ENCODE results near the gene TMEM63C.

Gene TMEM63C

GRCh38 chr14:77275601-77276017, 94.0 kb downstream of the TMEM63C start:
- H3K36me3 ChIP-seq (replicated peaks; ENCODE audit: low read depth, low read length), result no peaks in the 10 kb centered on the region
- H3K27ac ChIP-seq (ENCODE audit: low read length), result no peak overlapping the region
- H4K20me1 ChIP-seq (ENCODE audit: insufficient read depth, low read length), result no peaks in the 10 kb centered on the region
- H3K9ac ChIP-seq (ENCODE audit: low read length), result no peak overlapping the region
- no peak overlapping the region for H3K4me2 ChIP-seq (ENCODE audit: low read length)
- H3K79me2 ChIP-seq (ENCODE audit: low read length), result no peaks in the 10 kb centered on the region
- H3K4me1 ChIP-seq (ENCODE audit: low read length), result no peaks in the 10 kb centered on the region
- no peaks in the 10 kb centered on the region for H3K27me3 ChIP-seq (ENCODE audit: low read depth, low read length)
- H3K9me3 ChIP-seq (ENCODE audit: insufficient read depth, low read length), result no peaks in the 10 kb centered on the region
- H2AFZ ChIP-seq (ENCODE audit: low read depth, low read length), result no peak overlapping the region
- no peak overlapping the region for H3K4me3 ChIP-seq (ENCODE audit: low read length)
- TF ChIP-seq EZH2phosphoT487 (IDR thresholded peaks at IDR 0.05; ENCODE audit: low read depth), result no peak
- no peak for TF ChIP-seq CTCF (IDR thresholded peaks at IDR 0.05; ENCODE audit: low read depth, low read length)

- Histone ChIP-seq H3K36me3 (replicated peaks; ENCODE audit: low read depth, low read length) (no peaks in the 10 kb centered on the region), H3K9me3 (ENCODE audit: insufficient read depth, low read length) (no peaks in the 10 kb centered on the region), H3K4me2 (ENCODE audit: low read length) (no peak overlapping the region), H3K79me2 (ENCODE audit: low read length) (no peaks in the 10 kb centered on the region), H3K27ac (ENCODE audit: low read length) (no peak overlapping the region), H3K4me1 (ENCODE audit: low read length) (no peaks in the 10 kb centered on the region), H3K4me3 (ENCODE audit: low read length) (no peak overlapping the region), H3K9ac (ENCODE audit: low read length) (no peak overlapping the region), H3K27me3 (ENCODE audit: low read depth, low read length) (no peaks in the 10 kb centered on the region), H2AFZ (ENCODE audit: low read depth, low read length) (no peak overlapping the region), H4K20me1 (ENCODE audit: insufficient read depth, low read length) (no peaks in the 10 kb centered on the region)
- TF ChIP-seq CTCF (IDR thresholded peaks at IDR 0.05; ENCODE audit: low read depth, low read length), result no peak
- TF ChIP-seq EZH2phosphoT487 (IDR thresholded peaks at IDR 0.05; ENCODE audit: low read depth), result no peak
Measured at GRCh38 chr14:77276295-77276935, 94.8 kb downstream of the TMEM63C start.

GRCh38 chr14:77276959-77277358, 95.4 kb downstream of the TMEM63C start:
- no peaks in the 10 kb centered on the region for H3K27me3 ChIP-seq (ENCODE audit: low read depth, low read length)
- no peak overlapping the region for H2AFZ ChIP-seq (ENCODE audit: low read depth, low read length)
- no peak for TF ChIP-seq EZH2phosphoT487 (IDR thresholded peaks at IDR 0.05; ENCODE audit: low read depth)
- TF ChIP-seq CTCF (IDR thresholded peaks at IDR 0.05; ENCODE audit: low read depth, low read length), result no peak
- no peaks in the 10 kb centered on the region for H3K9me3 ChIP-seq (ENCODE audit: insufficient read depth, low read length)
- H3K36me3 ChIP-seq (replicated peaks; ENCODE audit: low read depth, low read length), result no peaks in the 10 kb centered on the region
- H3K4me1 ChIP-seq (ENCODE audit: low read length), result no peaks in the 10 kb centered on the region
- no peak overlapping the region for H3K4me2 ChIP-seq (ENCODE audit: low read length)
- H3K27ac ChIP-seq (ENCODE audit: low read length), result no peak overlapping the region
- no peak overlapping the region for H3K4me3 ChIP-seq (ENCODE audit: low read length)
- H3K79me2 ChIP-seq (ENCODE audit: low read length), result no peaks in the 10 kb centered on the region
- H4K20me1 ChIP-seq (ENCODE audit: insufficient read depth, low read length), result no peaks in the 10 kb centered on the region
- no peak overlapping the region for H3K9ac ChIP-seq (ENCODE audit: low read length)

- H4K20me1 ChIP-seq (ENCODE audit: insufficient read depth, low read length), result no peaks in the 10 kb centered on the region
- peaks cover 6% of the 10 kb centered on the region for H3K36me3 ChIP-seq (replicated peaks; ENCODE audit: low read depth, low read length)
- H3K27ac ChIP-seq (ENCODE audit: low read length), result no peak overlapping the region
- no peak overlapping the region for H3K4me2 ChIP-seq (ENCODE audit: low read length)
- H3K9ac ChIP-seq (ENCODE audit: low read length), result no peak overlapping the region
- no peak for TF ChIP-seq EZH2phosphoT487 (IDR thresholded peaks at IDR 0.05; ENCODE audit: low read depth)
- no peak for TF ChIP-seq CTCF (IDR thresholded peaks at IDR 0.05; ENCODE audit: low read depth, low read length)
- peaks cover 6% of the 10 kb centered on the region for H3K4me1 ChIP-seq (ENCODE audit: low read length)
- H3K79me2 ChIP-seq (ENCODE audit: low read length), result no peaks in the 10 kb centered on the region
- no peak overlapping the region for H3K4me3 ChIP-seq (ENCODE audit: low read length)
- H3K27me3 ChIP-seq (ENCODE audit: low read depth, low read length), result no peaks in the 10 kb centered on the region
- H3K9me3 ChIP-seq (ENCODE audit: insufficient read depth, low read length), result no peaks in the 10 kb centered on the region
- no peak overlapping the region for H2AFZ ChIP-seq (ENCODE audit: low read depth, low read length)
Measured at GRCh38 chr14:77278461-77279230, 97.0 kb downstream of the TMEM63C start.
